Chondrocyte (in vitro differentiated cells): ENCODE measurements around the gene DLG2. TPM values are rescaled to one million over a fixed set of nuclear protein-coding genes. Genes with fewer than 3 reads are reported as not detected.
"Not testable (repeated sequence)": the region's sequence is repeated elsewhere in the genome, so short reads cannot be mapped to it uniquely, and the experiment has no call there.

ENCODE experiments used
- DNase-seq: peaks from one replicate; pipeline ENCODE4 v3.0.0; 2021; ENCODE audit warnings: mixed read lengths, low spot score
- H3K27ac Mint-ChIP-seq: one replicate; pipeline ENCODE4 v1.8.0; 2021; ENCODE audit warnings: mild to moderate bottlenecking, moderate library complexity, mixed read lengths; ENCODE audit not compliant: unreplicated experiment
- H3K27me3 Mint-ChIP-seq: 2 replicates; pipeline ENCODE4 v1.8.0; 2021; ENCODE audit warnings: low read depth, mixed read lengths
- H3K36me3 Mint-ChIP-seq: 2 replicates; pipeline ENCODE4 v1.8.0; 2021; ENCODE audit warnings: low read depth, mixed read lengths
- H3K4me1 Mint-ChIP-seq: 2 replicates; pipeline ENCODE4 v1.8.0; 2021; ENCODE audit warnings: low read depth, mild to moderate bottlenecking, mixed read lengths
- H3K4me3 Mint-ChIP-seq: one replicate; pipeline ENCODE4 v1.8.0; 2021; ENCODE audit warnings: mild to moderate bottlenecking, moderate library complexity, mixed read lengths; ENCODE audit not compliant: unreplicated experiment
- H3K9me3 Mint-ChIP-seq: 2 replicates; pipeline ENCODE4 v1.8.0; 2021; ENCODE audit warnings: low read depth, mixed read lengths
- total RNA-seq: library from RNA; stranded (reverse); gene quantifications from 3 replicates; pipeline ENCODE4 v1.2.1, GENCODE V29; 2021
- TF ChIP-seq, protein P1 (sequence below): fragments of 200-600 bp; sonication (generic); IDR thresholded peaks from 2 replicates; pipeline ENCODE4 v1.5.0; 2021; ENCODE audit warnings: antibody characterized with exemption, mild to moderate bottlenecking, moderate library complexity

The DLG2 gene
- total RNA-seq, 1 donor from 2014 or later, result 1.3 TPM

DNA sequence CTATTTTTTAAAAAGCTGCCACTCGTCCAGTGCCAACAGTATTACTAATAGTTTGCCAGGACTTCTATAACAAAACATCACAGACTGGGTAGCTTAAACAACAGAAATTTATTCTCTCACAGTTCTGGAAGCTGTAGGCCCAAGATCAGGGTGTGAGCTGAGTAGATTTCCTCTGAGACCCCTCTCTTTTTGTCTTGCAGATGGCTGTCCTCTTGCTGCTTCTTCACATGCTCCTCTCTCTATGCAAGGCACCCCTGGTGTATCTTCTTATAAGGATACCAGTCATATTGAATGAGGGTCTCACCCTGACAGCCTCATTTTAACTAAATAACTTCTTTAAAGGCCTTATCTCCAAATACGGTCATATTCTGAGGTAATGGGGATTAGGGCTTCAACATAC lies 390.9 kb downstream of the DLG2 start:
- no peak overlapping the region for H3K4me3 Mint-ChIP-seq

GRCh38 chr11:85232559-85232958 lies 394.6 kb downstream of the DLG2 start:
- H3K9me3 Mint-ChIP-seq, result peaks cover 4% of the 10 kb centered on the region
- no peak overlapping the region for H3K4me3 Mint-ChIP-seq
- TF ChIP-seq, protein P1, sequence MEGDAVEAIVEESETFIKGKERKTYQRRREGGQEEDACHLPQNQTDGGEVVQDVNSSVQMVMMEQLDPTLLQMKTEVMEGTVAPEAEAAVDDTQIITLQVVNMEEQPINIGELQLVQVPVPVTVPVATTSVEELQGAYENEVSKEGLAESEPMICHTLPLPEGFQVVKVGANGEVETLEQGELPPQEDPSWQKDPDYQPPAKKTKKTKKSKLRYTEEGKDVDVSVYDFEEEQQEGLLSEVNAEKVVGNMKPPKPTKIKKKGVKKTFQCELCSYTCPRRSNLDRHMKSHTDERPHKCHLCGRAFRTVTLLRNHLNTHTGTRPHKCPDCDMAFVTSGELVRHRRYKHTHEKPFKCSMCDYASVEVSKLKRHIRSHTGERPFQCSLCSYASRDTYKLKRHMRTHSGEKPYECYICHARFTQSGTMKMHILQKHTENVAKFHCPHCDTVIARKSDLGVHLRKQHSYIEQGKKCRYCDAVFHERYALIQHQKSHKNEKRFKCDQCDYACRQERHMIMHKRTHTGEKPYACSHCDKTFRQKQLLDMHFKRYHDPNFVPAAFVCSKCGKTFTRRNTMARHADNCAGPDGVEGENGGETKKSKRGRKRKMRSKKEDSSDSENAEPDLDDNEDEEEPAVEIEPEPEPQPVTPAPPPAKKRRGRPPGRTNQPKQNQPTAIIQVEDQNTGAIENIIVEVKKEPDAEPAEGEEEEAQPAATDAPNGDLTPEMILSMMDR, result no peak
- peaks cover 4% of the 10 kb centered on the region for H3K27me3 Mint-ChIP-seq
- H3K27ac Mint-ChIP-seq, result no peak overlapping the region
- H3K36me3 Mint-ChIP-seq, result no peaks in the 10 kb centered on the region
- no peak for DNase-seq
- no peaks in the 10 kb centered on the region for H3K4me1 Mint-ChIP-seq

More for the DNA sequence above, 390.9 kb downstream of the DLG2 start:
- no peaks in the 10 kb centered on the region for H3K4me1 Mint-ChIP-seq
- TF ChIP-seq, protein P1, result no peak
- H3K9me3 Mint-ChIP-seq, result peaks cover 7% of the 10 kb centered on the region
- peaks cover 2% of the 10 kb centered on the region for H3K27me3 Mint-ChIP-seq
- H3K27ac Mint-ChIP-seq, result no peak overlapping the region
- no peaks in the 10 kb centered on the region for H3K36me3 Mint-ChIP-seq
- no peak for DNase-seq

DNA sequence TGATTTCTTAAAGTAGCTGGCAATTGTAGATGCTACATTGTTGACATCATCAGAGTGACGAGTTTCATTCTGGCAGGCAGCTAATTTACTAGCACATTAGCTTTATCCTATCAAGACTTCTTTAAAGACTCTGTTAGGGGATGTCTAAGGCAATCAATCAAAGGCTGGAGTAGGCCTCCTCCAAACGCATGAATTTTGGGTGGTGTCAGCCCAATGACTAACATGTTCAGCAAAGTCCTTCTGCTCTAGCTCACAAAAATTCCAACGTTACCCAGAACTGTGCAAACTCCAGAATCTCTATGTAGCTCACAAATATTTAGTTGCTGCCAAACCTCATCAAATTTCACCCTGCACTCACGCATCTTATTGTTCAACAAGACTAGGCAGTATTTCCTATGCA lies 395.6 kb downstream of the DLG2 start:
- TF ChIP-seq, protein P1, result no peak
- peaks cover 4% of the 10 kb centered on the region for H3K9me3 Mint-ChIP-seq
- no peak overlapping the region for H3K4me3 Mint-ChIP-seq
- peaks cover 4% of the 10 kb centered on the region for H3K27me3 Mint-ChIP-seq
- H3K4me1 Mint-ChIP-seq, result no peaks in the 10 kb centered on the region
- no peak overlapping the region for H3K27ac Mint-ChIP-seq
- no peak for DNase-seq
- H3K36me3 Mint-ChIP-seq, result no peaks in the 10 kb centered on the region

DNA sequence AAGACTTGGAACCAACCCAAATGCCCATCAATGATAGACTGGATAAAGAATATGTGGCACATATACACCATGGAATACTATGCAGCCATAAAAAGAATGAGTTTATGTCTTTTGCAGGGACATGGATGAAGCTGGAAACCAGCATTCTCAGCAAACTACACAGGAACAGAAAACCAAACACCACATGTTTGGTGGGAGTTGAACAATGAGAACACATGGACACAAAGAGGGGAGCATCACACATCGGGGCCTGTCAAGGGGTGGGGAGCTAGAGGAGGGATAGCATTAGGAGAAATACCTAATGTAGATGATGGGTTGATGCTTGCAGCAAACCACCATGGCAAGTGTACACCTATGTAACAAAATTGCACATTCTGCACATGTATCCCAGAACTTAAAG lies 397.4 kb downstream of the DLG2 start:
- not testable (repeated sequence) for H3K36me3 Mint-ChIP-seq, H3K4me3 Mint-ChIP-seq, H3K9me3 Mint-ChIP-seq, H3K4me1 Mint-ChIP-seq, DNase-seq, H3K27ac Mint-ChIP-seq, H3K27me3 Mint-ChIP-seq

- Mint-ChIP-seq H3K4me3 (no peak overlapping the region), H3K36me3 (no peaks in the 10 kb centered on the region), H3K27me3 (no peaks in the 10 kb centered on the region), H3K4me1 (no peaks in the 10 kb centered on the region), H3K27ac (no peak overlapping the region), H3K9me3 (peaks cover 10% of the 10 kb centered on the region)
- TF ChIP-seq, protein P1, result no peak
- DNase-seq, result no peak
Measured at GRCh38 chr11:85196968-85197367, 430.2 kb downstream of the DLG2 start.

GRCh38 chr11:85195934-85196333 lies 431.2 kb downstream of the DLG2 start:
- Mint-ChIP-seq H3K36me3 (no peaks in the 10 kb centered on the region), H3K4me1 (no peaks in the 10 kb centered on the region), H3K4me3 (no peak overlapping the region), H3K9me3 (peaks cover 3% of the 10 kb centered on the region), H3K27ac (no peak overlapping the region), H3K27me3 (no peaks in the 10 kb centered on the region)
- TF ChIP-seq, protein P1, result no peak
- no peak for DNase-seq
